Choroid plexus epithelial cell (primary cell): ENCODE measurements around the gene DIPK1C.

Source experiments
- DNase-seq: peaks from one replicate; pipeline ENCODE4 v3.0.0-alpha.2; 2010; ENCODE audit warnings: low read depth
- H3K4me3 ChIP-seq: 2 replicates; pipeline ENCODE4 v1.5.1; 2011; ENCODE audit warnings: low read depth, mild to moderate bottlenecking, control low read depth, low read length, moderate library complexity
- CTCF ChIP-seq: conservative IDR thresholded peaks from 2 replicates; pipeline ENCODE4 v1.5.1; 2011; ENCODE audit warnings: low read depth, mild to moderate bottlenecking, control low read depth, inconsistent platforms, low read length, moderate library complexity

DIPK1C gene

GRCh38 chr18:74422541-74422940, 34.6 kb downstream of the DIPK1C start:
- no peak overlapping the region for H3K4me3 ChIP-seq
- DNase-seq, result no peak

GRCh38 chr18:74420926-74421325, 36.2 kb downstream of the DIPK1C start:
- no peak for DNase-seq
- no peak for TF ChIP-seq CTCF
- H3K4me3 ChIP-seq, result no peak overlapping the region

More at GRCh38 chr18:74422541-74422940, 34.6 kb downstream of the DIPK1C start:
- TF ChIP-seq CTCF, result no peak

- TF ChIP-seq CTCF, result no peak
- no peak overlapping the region for H3K4me3 ChIP-seq
- no peak for DNase-seq
Observed at GRCh38 chr18:74420481-74420880, 36.6 kb downstream of the DIPK1C start.

- H3K4me3 ChIP-seq, result no peak overlapping the region
- no peak for TF ChIP-seq CTCF
- no peak for DNase-seq
Observed at GRCh38 chr18:74419761-74420160, 37.3 kb downstream of the DIPK1C start.

- H3K4me3 ChIP-seq, result no peak overlapping the region
- no peak for TF ChIP-seq CTCF
- DNase-seq, result no peak
Observed at GRCh38 chr18:74418023-74418422, 39.1 kb downstream of the DIPK1C start.

- no peak overlapping the region for H3K4me3 ChIP-seq
- TF ChIP-seq CTCF, result no peak
- no peak for DNase-seq
Observed at GRCh38 chr18:74416124-74416523, 41.0 kb downstream of the DIPK1C start.

GRCh38 chr18:74414953-74415515, 42.1 kb downstream of the DIPK1C start:
- DNase-seq, result peak; percentile 18
- TF ChIP-seq CTCF, result no peak

More at GRCh38 chr18:74414953-74415515, 42.1 kb downstream of the DIPK1C start:
- no peak overlapping the region for H3K4me3 ChIP-seq
